Panc1 (cell line): ENCODE data around the gene EXOC6B. TPM values are rescaled to one million over a fixed set of nuclear protein-coding genes. Genes with fewer than 3 reads are reported as not detected.

ENCODE experiments used
- ATAC-seq: fragments of 200-7000 bp; cut with Tn5 transposase; 2 replicates; pipeline ENCODE4 v1.9.1; 2020; ENCODE audit warnings: mild to moderate bottlenecking, moderate library complexity
- BruUV-seq: library from RNA; stranded (reverse); fragments of 400-500 nt; replicated peaks from 2 replicates; lab custom pipeline; 2021; lab: Mats Ljungman, UMichigan
- CTCF ChIA-PET: fragments of 300-600 bp; sonication (Branson Sonifier 250); formaldehyde crosslinking; loops from one replicate; lab custom pipeline; 2022; ENCODE audit warnings: antibody characterized with exemption; lab: Charles Lee
- POLR2A ChIA-PET: fragments of 300-600 bp; sonication (Branson Sonifier 250); formaldehyde crosslinking; loops from one replicate; lab custom pipeline; 2022; ENCODE audit warnings: antibody characterized with exemption; lab: Charles Lee
- DNase-seq: peaks from one replicate; pipeline ENCODE4 v3.0.0-alpha.2; 2010; ENCODE audit warnings: low read depth, low spot score
- H3K27ac ChIP-seq: 2 replicates; pipeline ENCODE4 v1.5.1; 2011; ENCODE audit warnings: mild to moderate bottlenecking, low read length, inconsistent platforms
- H3K27me3 ChIP-seq: fragments of 200-500 bp; sonication (Bioruptor generic); 2 replicates; pipeline ENCODE4 v1.6.0; 2014; ENCODE audit warnings: low read length, inconsistent platforms; ENCODE audit not compliant: control insufficient read depth, insufficient read depth
- H3K36me3 ChIP-seq: fragments of 200-500 bp; sonication (Bioruptor generic); 2 replicates; pipeline ENCODE4 v1.5.1; 2014; ENCODE audit warnings: inconsistent platforms, mild to moderate bottlenecking, low read length, moderate library complexity; ENCODE audit not compliant: control insufficient read depth, insufficient read depth
- H3K4me1 ChIP-seq: 2 replicates; pipeline ENCODE4 v1.5.1; 2011; ENCODE audit warnings: inconsistent platforms, mild to moderate bottlenecking, low read length, moderate library complexity; ENCODE audit not compliant: control insufficient read depth, insufficient read depth
- H3K4me3 ChIP-seq, 2 experiments: 2 replicates each; pipeline ENCODE4 v1.5.1; 2011 to 2012; ENCODE audit warnings: low read depth in 2 of 2, low read length in 2 of 2, mild to moderate bottlenecking in 2 of 2, inconsistent platforms in 1 of 2, moderate library complexity in 1 of 2
- H3K9me3 ChIP-seq: fragments of 200-500 bp; sonication (Bioruptor generic); 2 replicates; pipeline ENCODE4 v1.5.1; 2014; ENCODE audit warnings: low read depth, mild to moderate bottlenecking, inconsistent platforms, low read length, moderate library complexity; ENCODE audit not compliant: control insufficient read depth, insufficient read depth
- CTCF ChIP-seq: fragments of 450-650 bp; IDR thresholded peaks from 2 replicates; pipeline ENCODE4 v1.5.1; 2017; ENCODE audit warnings: mild to moderate bottlenecking
- POLR2AphosphoS5 ChIP-seq: IDR thresholded peaks from 2 replicates; pipeline ENCODE4 v1.6.1; 2012; ENCODE audit warnings: mild to moderate bottlenecking, low read depth, low read length, moderate library complexity
- REST ChIP-seq, 2 experiments: IDR thresholded peaks; 2 replicates each; pipeline ENCODE4 v1.6.1; 2011 to 2012; ENCODE audit warnings: low read depth in 2 of 2, control low read depth in 1 of 2, low read length in 1 of 2, mild to moderate bottlenecking in 1 of 2, moderate library complexity in 1 of 2; ENCODE audit not compliant: insufficient read depth in 1 of 2
- SIN3A ChIP-seq: IDR thresholded peaks from 2 replicates; pipeline ENCODE4 v1.6.1; 2012; ENCODE audit warnings: low read depth, mild to moderate bottlenecking, low read length, moderate library complexity, borderline replicate concordance; ENCODE audit not compliant: insufficient read depth
- TCF7L2 ChIP-seq: IDR thresholded peaks from 2 replicates; pipeline ENCODE4 v1.6.1; 2011; ENCODE audit warnings: mild to moderate bottlenecking, low read depth, low read length, inconsistent platforms
- in situ Hi-C: cut with HindIII; loops from 2 replicates; pipeline ENCODE4 v1.10.0; 2016; ENCODE audit warnings: low sequenced_read_pairs, low pct_unique_long_range_greater_than_20kb
- intact Hi-C: fragments of 100-400 bp; cut with micrococcal nuclease; formaldehyde crosslinking; loops from one replicate; pipeline ENCODE4 v1.10.0; 2022; ENCODE audit not compliant: unreplicated experiment
- total RNA-seq: library from RNA; stranded (reverse); gene quantifications from one replicate; pipeline ENCODE4 v1.2.1, GENCODE V29; 2021; ENCODE audit not compliant: unreplicated experiment

EXOC6B gene
- total RNA-seq, 1 experiment from 2014 or later = 23.2 TPM

- peaks cover 10% of the 10 kb centered on the region; the same call in 1 of the 2 replicates for H3K27me3 ChIP-seq
- ATAC-seq (no peak), DNase-seq (no peak)
- H3K36me3 ChIP-seq = no peaks in the 10 kb centered on the region
- no peak overlapping the region for H3K4me3 ChIP-seq
- in situ Hi-C loops (no loop called here), intact Hi-C loops (no loop called here)
- ChIA-PET CTCF (no interaction called here), POLR2A (no interaction called here)
- no peaks in the 10 kb centered on the region for H3K4me1 ChIP-seq
- BruUV-seq = no TSS peak
- TF ChIP-seq CTCF (no peak), SIN3A (no peak), POLR2AphosphoS5 (no peak), TCF7L2 (no peak), REST (IDR thresholded peaks at IDR 0.05; ENCODE audit: insufficient read depth in 1 of 2, low read depth in 2 of 2, low read length in 1 of 2) (no peak)
- no peak overlapping the region for H3K27ac ChIP-seq
- H3K9me3 ChIP-seq = no peaks in the 10 kb centered on the region; the same call in 1 of the 2 replicates
These were observed 14.2 kb upstream of the EXOC6B start for GRCh38 chr2:72840066-72840465.

- ChIA-PET CTCF (interaction anchor here (0.7 kb wide), 1 partner anchor 24 kb away, joined by 4 read pairs; no protein-coding TSS in a partner anchor), POLR2A (no interaction called here)
- no TSS peak for BruUV-seq
- Histone ChIP-seq H3K27me3 (peaks cover 10% of the 10 kb centered on the region; the same call in 1 of the 2 replicates), H3K27ac (no peak overlapping the region), H3K36me3 (no peaks in the 10 kb centered on the region), H3K4me1 (no peaks in the 10 kb centered on the region), H3K9me3 (no peaks in the 10 kb centered on the region; the same call in 1 of the 2 replicates), H3K4me3 (no peak overlapping the region)
- ATAC-seq = no peak
- DNase-seq = no peak
- in situ Hi-C loops = no loop called here
- TF ChIP-seq TCF7L2 (no peak), REST (IDR thresholded peaks at IDR 0.05; ENCODE audit: insufficient read depth in 1 of 2, low read depth in 2 of 2, low read length in 1 of 2) (no peak), POLR2AphosphoS5 (no peak)
- intact Hi-C loops = no loop called here
These were observed 11.3 kb upstream of the EXOC6B start for GRCh38 chr2:72837171-72837570.
